Naive thymus-derived CD8-positive, alpha-beta T cell (primary cell): Measurements from ENCODE around the gene LMCD1. TPM values are rescaled to one million over a fixed set of nuclear protein-coding genes. Genes with fewer than 3 reads are reported as not detected.

Experiments
- ATAC-seq, 2 donors: fragments of 150-1000 bp; cut with Tn5 transposase in 1 of 2; sonication (Bioruptor Pico), chemical (Tn5 transposase) in 1 of 2; 1 replicate in 1 of 2; 2 replicates in 1 of 2; pipeline ENCODE4 v1.10.0; 2021; ENCODE audit warnings: mild to moderate bottlenecking in 2 of 2, moderate library complexity in 2 of 2
- POLR2A ChIA-PET: fragments of 350-600 bp; sonication (Branson Sonifier 250); formaldehyde crosslinking; loops from one replicate; lab custom pipeline; 2021; ENCODE audit warnings: antibody characterized with exemption; lab: Charles Lee
- DNase-seq, 10 donors: peaks; one replicate each; pipeline versions ENCODE4 v3.0.0 to v3.0.0-alpha.2; 2020 to 2022
- H3K27ac Mint-ChIP-seq, 10 donors: one replicate each; pipeline ENCODE4 v1.8.0; 2020 to 2022; ENCODE audit warnings: mild to moderate bottlenecking in 10 of 10, mixed read lengths in 10 of 10, moderate library complexity in 4 of 10, inconsistent platforms in 1 of 10
- H3K27me3 Mint-ChIP-seq, 5 donors: one replicate each; pipeline ENCODE4 v1.8.0; 2021 to 2022; ENCODE audit warnings: mixed read lengths in 5 of 5
- H3K36me3 Mint-ChIP-seq, 3 donors: one replicate each; pipeline ENCODE4 v1.8.0; 2020 to 2022; ENCODE audit warnings: mixed read lengths in 3 of 3, mild to moderate bottlenecking in 2 of 3, inconsistent platforms in 1 of 3
- H3K4me1 Mint-ChIP-seq, 4 donors: one replicate each; pipeline ENCODE4 v1.8.0; 2021 to 2022; ENCODE audit warnings: mixed read lengths in 4 of 4
- H3K4me3 Mint-ChIP-seq, 10 donors: one replicate each; pipeline ENCODE4 v1.8.0; 2020 to 2022; ENCODE audit warnings: mild to moderate bottlenecking in 10 of 10, mixed read lengths in 10 of 10, moderate library complexity in 6 of 10, inconsistent platforms in 1 of 10
- H3K9me3 Mint-ChIP-seq, 9 donors: one replicate each; pipeline ENCODE4 v1.8.0; 2020 to 2022; ENCODE audit warnings: mixed read lengths in 9 of 9, mild to moderate bottlenecking in 3 of 9, inconsistent platforms in 1 of 9, moderate library complexity in 1 of 9
- polyA plus RNA-seq, 3 donors: library from polyadenylated mRNA; unstranded; fragments of 300-500 nt; fragmentation: Illumina TruSeq; gene quantifications; one replicate each; pipeline ENCODE4 v1.2.3, GENCODE V29; 2021
- total RNA-seq, 8 experiments: library from RNA in 2 of 8; stranded (reverse) in 2 of 8; gene quantifications; one replicate each; pipeline ENCODE4 v1.2.3 and lab custom pipeline; 2021 to 2026

The LMCD1 gene
- total and polyA plus RNA-seq, 5 experiments from 2014 or later = 1.2 TPM; not detected in 4

DNA sequence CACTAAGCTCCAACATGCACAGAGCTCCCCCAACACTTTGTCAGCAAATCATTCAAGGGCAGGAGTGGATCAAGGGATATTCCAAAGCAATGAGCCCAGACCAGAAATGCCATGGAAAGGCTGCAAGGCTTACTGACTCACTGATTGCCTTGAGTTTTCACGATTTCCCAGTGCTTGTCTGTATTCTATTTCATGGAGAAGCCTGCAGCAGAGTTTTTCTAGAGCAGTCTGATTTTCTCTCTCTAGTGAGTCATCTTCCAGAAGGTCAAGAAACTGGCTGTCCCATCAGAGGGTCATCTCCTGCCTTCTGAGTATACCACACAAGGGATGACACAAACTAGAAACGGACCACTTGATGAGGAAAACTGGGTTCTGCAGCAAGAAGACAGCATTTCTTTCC lies 16.5 kb downstream of the LMCD1 start:
- peaks cover 10 to 32% (median 13%) of the 10 kb centered on the region in 5 donors for H3K27me3 Mint-ChIP-seq
- H3K9me3 Mint-ChIP-seq = peaks cover 0 to 23% (median 6%) of the 10 kb centered on the region in 9 donors
- no peaks in the 10 kb centered on the region for H3K36me3 Mint-ChIP-seq
- DNase-seq (no peak), ATAC-seq (no peak)
- POLR2A ChIA-PET = no interaction called here
- H3K27ac Mint-ChIP-seq = no peak overlapping the region
- H3K4me3 Mint-ChIP-seq = no peak overlapping the region
- H3K4me1 Mint-ChIP-seq = peaks cover 0 to 2% (median 0%) of the 10 kb centered on the region in 4 donors

DNA sequence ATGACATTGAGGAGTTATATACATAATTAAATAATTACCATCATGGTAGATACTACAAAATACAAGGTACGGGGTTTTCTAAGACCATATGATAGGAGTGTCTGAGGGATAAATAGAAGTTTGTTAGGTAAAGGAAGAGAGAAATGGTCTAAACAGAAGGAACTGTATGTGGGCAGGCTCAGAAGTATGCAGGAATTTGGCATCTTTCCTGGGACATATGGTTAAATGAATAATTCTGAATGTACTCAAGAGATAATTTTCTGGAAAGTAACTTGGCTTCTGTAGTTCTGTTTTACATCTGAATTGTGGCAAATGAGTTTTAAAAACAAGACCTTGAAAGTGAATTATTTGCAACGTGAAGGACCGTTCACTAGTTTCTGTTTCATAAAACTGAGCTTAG lies 17.5 kb downstream of the LMCD1 start:
- no peak for ATAC-seq
- no peak overlapping the region for H3K4me3 Mint-ChIP-seq
- no peak overlapping the region for H3K27ac Mint-ChIP-seq
- H3K4me1 Mint-ChIP-seq = peaks cover 0 to 2% (median 0%) of the 10 kb centered on the region in 4 donors
- H3K36me3 Mint-ChIP-seq = no peaks in the 10 kb centered on the region
- no peak for DNase-seq
- peaks cover 7 to 32% (median 10%) of the 10 kb centered on the region in 5 donors for H3K27me3 Mint-ChIP-seq
- POLR2A ChIA-PET = no interaction called here
- H3K9me3 Mint-ChIP-seq = peaks cover 0 to 23% (median 7%) of the 10 kb centered on the region in 9 donors

DNA sequence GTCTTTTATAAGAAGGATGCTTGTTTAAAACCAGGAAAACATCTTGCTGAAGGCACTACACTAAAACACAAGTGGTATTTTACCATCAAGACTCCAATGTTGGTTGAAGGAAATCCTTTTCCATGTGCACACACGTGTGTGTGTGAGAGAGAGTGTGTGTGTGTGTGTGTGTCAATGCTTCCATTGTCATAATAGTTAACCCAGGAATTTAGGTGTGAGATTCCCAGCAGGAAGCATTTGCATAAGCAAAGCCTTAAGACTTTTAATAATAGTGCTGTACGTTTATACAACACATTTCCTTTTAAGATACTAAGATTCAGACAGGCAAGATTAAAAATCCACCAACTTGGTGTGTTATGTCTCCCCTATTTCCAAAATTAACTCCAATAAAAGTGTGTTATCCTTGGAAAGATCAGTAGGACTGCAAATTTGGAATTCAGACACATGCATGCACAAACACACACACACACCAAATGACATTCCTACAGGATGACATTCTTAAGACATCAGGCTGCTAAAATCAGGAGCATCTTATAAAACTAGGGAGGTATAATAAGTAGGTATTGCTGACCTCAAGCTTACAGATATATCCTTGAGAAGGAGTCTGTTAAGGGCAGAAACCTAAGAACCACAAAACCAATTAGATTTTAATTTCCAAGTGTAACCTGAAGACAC lies 18.3 kb downstream of the LMCD1 start:
- Mint-ChIP-seq H3K27me3 (peaks cover 7 to 32% (median 10%) of the 10 kb centered on the region in 5 donors), H3K4me1 (peaks cover 0 to 2% (median 0%) of the 10 kb centered on the region in 4 donors), H3K27ac (no peak overlapping the region), H3K9me3 (peaks cover 0 to 23% (median 9%) of the 10 kb centered on the region in 9 donors), H3K36me3 (no peaks in the 10 kb centered on the region), H3K4me3 (no peak overlapping the region)
- POLR2A ChIA-PET = no interaction called here
- DNase-seq (no peak), ATAC-seq (no peak)

DNA sequence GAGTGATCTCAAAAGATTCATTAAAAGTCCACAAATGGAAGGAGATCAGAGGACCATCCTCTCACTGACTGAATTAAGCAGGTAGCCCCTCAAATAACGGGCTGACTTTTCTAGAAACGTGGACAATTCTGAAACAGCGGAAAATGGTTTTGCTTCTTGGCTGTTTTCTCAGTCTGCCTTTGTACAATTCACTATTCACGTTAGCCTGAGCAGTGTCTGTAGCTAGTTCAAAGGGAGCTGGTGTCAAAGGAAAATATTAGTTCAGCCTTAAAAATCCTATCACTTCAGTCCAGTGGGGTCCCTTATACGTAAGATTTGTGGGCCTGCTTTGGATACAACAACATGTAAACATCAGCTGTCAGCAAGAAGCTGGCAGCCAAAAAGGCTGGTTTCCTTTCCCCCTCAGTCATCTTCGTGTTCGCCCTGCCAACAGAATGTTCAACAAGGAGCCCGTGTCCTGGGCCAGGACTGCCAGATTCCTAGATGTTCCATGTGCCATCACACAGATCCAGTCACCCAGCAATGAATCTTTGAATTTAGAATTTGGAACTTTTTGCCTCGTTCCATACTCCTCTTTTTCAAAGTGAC lies 19.3 kb downstream of the LMCD1 start:
- ATAC-seq (no peak), DNase-seq (no peak)
- peaks cover 0 to 23% (median 9%) of the 10 kb centered on the region in 9 donors for H3K9me3 Mint-ChIP-seq
- POLR2A ChIA-PET = no interaction called here
- H3K4me3 Mint-ChIP-seq = no peak overlapping the region
- no peak overlapping the region for H3K27ac Mint-ChIP-seq
- H3K36me3 Mint-ChIP-seq = no peaks in the 10 kb centered on the region
- peaks cover 0 to 2% (median 0%) of the 10 kb centered on the region in 4 donors for H3K4me1 Mint-ChIP-seq
- H3K27me3 Mint-ChIP-seq = peaks cover 2 to 23% (median 10%) of the 10 kb centered on the region in 5 donors

DNA sequence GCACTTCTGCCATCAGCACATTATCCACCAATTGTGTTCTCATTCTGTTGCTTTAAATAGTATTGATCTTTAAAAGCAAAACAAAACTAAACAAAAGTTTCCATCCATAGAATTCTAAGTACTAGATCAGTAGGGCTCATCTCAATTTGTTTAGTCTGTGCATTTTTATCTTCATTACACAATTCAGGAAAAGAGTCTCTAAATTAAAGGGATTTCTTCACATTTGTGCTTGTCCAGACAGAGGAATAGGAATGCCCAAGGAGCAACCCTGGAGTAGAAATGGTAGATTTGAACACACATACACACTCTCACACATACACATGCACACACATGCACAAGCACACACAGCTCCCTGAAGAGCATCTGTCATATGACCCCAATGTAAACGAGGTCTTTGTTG lies 21.4 kb downstream of the LMCD1 start:
- POLR2A ChIA-PET = no interaction called here
- H3K36me3 Mint-ChIP-seq = no peaks in the 10 kb centered on the region
- H3K9me3 Mint-ChIP-seq = peaks cover 0 to 23% (median 9%) of the 10 kb centered on the region in 9 donors
- no peak overlapping the region for H3K27ac Mint-ChIP-seq
- peaks cover 0 to 2% (median 0%) of the 10 kb centered on the region in 4 donors for H3K4me1 Mint-ChIP-seq
- ATAC-seq = no peak
- peaks cover 0 to 23% (median 10%) of the 10 kb centered on the region in 5 donors for H3K27me3 Mint-ChIP-seq
- H3K4me3 Mint-ChIP-seq = no peak overlapping the region
- no peak for DNase-seq

DNA sequence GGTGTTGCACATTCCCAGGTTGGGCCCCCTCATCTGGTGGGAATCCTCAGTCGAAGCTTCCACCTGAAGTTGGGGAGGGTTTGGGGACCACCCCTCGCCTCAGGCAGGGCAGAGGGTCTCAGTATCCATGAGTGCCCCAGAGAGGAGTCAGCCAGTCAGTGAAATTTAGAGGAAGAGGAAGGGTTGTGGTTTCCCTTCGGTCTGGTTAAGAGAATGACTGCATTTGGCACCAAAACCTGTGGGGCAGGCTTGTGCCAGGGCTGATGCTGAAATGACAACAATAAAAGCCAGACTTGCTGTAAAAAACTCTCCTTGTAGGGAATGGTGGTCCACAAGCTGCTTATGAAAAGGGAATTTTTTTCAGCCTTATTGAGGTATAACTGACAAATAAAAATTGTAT lies 22.6 kb downstream of the LMCD1 start:
- DNase-seq = no peak
- H3K27ac Mint-ChIP-seq = no peak overlapping the region
- no peak for ATAC-seq
- H3K27me3 Mint-ChIP-seq = peaks cover 0 to 21% (median 8%) of the 10 kb centered on the region in 5 donors
- peaks cover 0 to 14% (median 6%) of the 10 kb centered on the region in 9 donors for H3K9me3 Mint-ChIP-seq
- no peak overlapping the region for H3K4me3 Mint-ChIP-seq
- POLR2A ChIA-PET = no interaction called here
- H3K4me1 Mint-ChIP-seq = no peaks in the 10 kb centered on the region
- H3K36me3 Mint-ChIP-seq = no peaks in the 10 kb centered on the region

DNA sequence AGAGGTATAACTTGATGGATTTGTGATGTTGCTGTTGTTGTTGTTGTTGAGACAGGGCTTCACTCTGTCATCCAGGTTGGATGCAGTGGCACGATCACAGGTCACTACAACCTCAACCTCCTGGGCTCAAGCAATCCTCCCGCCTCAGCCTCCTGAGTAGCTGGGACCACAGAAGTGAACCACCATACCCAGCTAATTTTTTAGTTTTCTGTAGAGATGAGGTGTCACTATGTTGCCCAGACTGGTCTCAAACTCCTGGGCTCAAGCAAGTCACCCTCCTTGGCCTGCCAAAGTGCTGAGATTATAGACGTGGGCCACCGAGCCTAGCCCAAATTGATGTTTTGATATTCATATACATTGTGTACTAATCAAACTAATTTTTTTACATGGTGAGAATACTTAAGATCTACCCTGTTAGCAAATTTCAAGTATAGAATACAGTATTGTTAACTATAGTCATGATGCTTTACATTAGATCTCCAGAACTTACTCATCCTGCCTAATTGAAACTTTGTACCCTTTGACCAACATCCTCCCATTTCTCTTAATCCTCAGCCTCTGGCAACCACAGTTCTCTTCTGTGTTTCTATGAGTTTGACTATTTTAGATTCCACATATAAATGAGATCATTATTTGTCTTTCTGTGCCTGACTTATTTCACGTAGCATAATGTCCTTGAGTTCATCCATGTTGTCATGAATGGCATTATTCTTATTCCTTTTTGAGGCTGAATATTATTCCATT lies 23.2 kb downstream of the LMCD1 start:
- H3K4me1 Mint-ChIP-seq = no peaks in the 10 kb centered on the region
- H3K4me3 Mint-ChIP-seq = no peak overlapping the region
- H3K27ac Mint-ChIP-seq = no peak overlapping the region
- peaks cover 0 to 14% (median 6%) of the 10 kb centered on the region in 9 donors for H3K9me3 Mint-ChIP-seq
- DNase-seq = no peak
- no peak for ATAC-seq
- peaks cover 0 to 22% (median 7%) of the 10 kb centered on the region in 5 donors for H3K27me3 Mint-ChIP-seq
- H3K36me3 Mint-ChIP-seq = no peaks in the 10 kb centered on the region
- POLR2A ChIA-PET = no interaction called here

DNA sequence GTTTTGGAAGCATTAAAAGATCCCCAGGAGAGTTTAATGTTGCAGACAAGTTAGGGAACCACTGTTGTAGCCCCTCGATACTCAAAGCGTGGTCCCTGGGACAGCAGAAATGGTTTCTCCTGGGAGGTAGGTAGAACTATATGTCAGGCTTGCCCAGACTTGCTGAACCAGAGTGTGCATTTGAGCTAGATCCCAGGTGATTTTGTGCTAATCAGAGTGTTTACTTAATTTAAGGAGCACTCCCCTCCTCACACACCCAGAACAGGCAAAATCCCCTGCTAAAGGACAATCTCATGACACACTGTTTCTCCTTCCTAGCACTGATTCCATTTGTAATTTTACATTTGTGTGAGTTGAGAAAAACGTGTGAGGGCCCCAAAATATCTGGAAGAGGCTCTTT lies 24.3 kb downstream of the LMCD1 start:
- no peaks in the 10 kb centered on the region for H3K4me1 Mint-ChIP-seq
- H3K27ac Mint-ChIP-seq = no peak overlapping the region
- H3K36me3 Mint-ChIP-seq = no peaks in the 10 kb centered on the region
- H3K9me3 Mint-ChIP-seq = peaks cover 0 to 13% (median 6%) of the 10 kb centered on the region in 9 donors
- POLR2A ChIA-PET = no interaction called here
- peaks cover 0 to 22% (median 4%) of the 10 kb centered on the region in 5 donors for H3K27me3 Mint-ChIP-seq
- DNase-seq (no peak), ATAC-seq (no peak)
- no peak overlapping the region for H3K4me3 Mint-ChIP-seq

DNA sequence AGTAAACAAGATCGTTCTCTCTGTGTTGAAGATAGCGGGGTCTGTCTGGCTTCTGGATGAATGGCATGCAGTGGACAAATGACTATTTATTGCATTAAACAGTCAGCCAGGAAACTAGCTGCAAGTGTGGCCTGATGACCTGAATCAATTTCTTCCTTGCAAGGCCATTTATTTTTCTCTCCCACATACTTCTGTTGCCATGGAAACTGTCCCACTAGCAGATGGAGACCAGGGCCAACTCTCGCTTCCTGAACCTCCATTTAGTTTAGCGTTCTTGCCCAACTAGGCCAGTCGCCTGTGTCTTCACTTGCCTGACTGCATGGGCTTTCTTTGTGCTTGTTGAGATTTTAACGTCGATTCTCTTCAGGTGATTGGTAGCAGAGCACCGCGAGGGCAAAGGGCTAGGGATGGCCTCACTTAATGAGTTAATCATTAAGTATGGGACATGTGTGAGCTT lies 27.6 kb downstream of the LMCD1 start:
- ATAC-seq (no peak), DNase-seq (no peak)
- Mint-ChIP-seq H3K9me3 (peaks cover 0 to 3% (median 0%) of the 10 kb centered on the region in 9 donors), H3K4me3 (no peak overlapping the region), H3K27ac (no peak overlapping the region), H3K27me3 (peaks cover 2 to 32% (median 6%) of the 10 kb centered on the region in 5 donors), H3K36me3 (no peaks in the 10 kb centered on the region), H3K4me1 (no peaks in the 10 kb centered on the region)
- POLR2A ChIA-PET = no interaction called here

DNA sequence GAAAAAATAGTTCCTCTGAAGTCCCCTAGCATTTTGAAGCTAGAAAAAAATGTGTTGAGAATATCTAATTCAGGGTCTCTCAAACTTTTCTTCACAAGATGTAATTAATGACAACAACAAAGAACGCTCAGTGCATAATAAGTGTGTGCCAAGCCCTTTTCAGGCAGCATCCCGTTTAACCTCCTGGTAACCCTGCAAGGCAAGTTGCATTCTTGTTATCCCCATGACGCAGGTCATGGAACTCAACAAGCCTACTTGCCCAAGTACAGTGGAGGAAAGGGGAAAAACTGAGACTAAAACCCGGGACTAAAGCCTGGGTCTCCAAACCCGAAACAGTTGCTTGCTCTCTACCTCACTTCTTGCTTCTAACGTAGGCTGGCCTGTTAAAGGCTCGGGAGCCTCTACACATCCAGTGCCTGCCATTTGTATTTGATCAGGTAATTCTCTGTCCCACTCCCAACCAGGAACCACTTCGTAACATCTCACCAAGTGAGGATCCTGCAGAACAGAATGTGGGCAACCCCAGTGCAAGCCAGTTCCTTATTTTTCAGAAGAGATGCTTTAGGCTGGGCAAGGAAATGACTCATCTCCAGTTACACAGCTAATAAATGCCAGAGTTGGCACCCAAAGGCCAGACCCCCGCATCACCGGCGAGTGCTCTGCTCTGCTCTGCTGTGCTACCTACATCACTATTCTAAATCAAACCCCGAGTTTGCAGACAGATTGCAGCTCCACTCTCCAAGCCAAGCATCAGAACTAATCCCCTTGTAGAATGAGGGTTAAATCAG lies 28.3 kb downstream of the LMCD1 start:
- Mint-ChIP-seq H3K4me3 (no peak overlapping the region), H3K9me3 (peaks cover 0 to 3% (median 0%) of the 10 kb centered on the region in 9 donors), H3K27me3 (peaks cover 2 to 33% (median 6%) of the 10 kb centered on the region in 5 donors), H3K4me1 (no peaks in the 10 kb centered on the region), H3K27ac (no peak overlapping the region), H3K36me3 (no peaks in the 10 kb centered on the region)
- DNase-seq = no peak
- ATAC-seq = no peak
- POLR2A ChIA-PET = no interaction called here

DNA sequence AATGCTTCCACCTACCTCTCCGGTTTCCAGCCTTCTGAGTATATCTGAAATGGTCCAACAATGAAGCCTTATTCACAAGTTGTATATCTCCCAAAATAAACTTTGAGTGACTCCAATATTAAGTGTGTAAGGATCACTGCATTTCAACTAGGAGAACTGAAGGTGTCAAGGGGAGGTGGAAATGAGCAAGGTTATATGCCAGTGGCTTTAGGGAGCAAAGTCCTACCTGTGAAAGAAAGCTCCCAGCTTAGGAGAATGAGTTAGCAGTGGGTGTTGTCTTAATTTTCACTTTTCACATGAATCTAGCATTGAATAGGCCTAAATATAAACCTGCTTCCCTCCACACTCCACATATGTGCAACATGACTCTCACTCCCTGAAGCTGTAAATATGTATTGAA lies 29.0 kb downstream of the LMCD1 start:
- no peak for ATAC-seq
- Mint-ChIP-seq H3K36me3 (no peaks in the 10 kb centered on the region), H3K4me3 (no peak overlapping the region), H3K27ac (no peak overlapping the region), H3K9me3 (peaks cover 0 to 3% (median 0%) of the 10 kb centered on the region in 9 donors), H3K4me1 (no peaks in the 10 kb centered on the region), H3K27me3 (peaks cover 2 to 33% (median 6%) of the 10 kb centered on the region in 5 donors)
- no peak for DNase-seq
- POLR2A ChIA-PET = no interaction called here

DNA sequence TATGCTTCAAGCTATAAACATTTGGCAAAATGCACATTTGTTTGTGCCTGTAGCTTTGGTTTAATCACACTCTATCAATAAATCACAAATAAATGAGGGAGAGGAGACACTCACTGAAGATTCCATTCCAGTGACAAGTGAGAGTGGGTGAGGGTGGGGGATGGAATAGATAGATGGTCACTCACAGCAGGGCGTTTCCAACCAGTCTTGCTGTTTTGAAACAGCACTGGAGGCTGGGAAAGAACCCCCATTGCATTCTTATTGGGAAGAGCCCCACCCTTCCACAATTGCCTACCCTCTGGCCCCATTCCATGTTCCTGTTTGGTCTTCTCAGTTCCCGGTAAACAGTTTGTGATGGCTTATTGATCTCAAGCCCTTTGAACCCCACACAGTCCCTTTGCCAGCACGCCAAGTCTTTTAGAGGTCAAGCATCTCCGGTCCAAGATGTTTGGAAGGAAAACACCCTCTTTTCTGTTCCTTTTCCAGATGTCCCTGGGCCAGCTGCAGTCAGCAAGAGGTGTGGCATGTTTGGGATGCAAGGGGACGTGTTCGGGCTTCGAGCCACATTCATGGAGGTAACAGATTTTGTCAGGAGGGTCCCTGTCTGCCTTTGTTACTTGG lies 30.7 kb downstream of the LMCD1 start:
- peaks cover 0 to 5% (median 0%) of the 10 kb centered on the region in 9 donors for H3K9me3 Mint-ChIP-seq
- peaks cover 2 to 33% (median 6%) of the 10 kb centered on the region in 5 donors for H3K27me3 Mint-ChIP-seq
- no peaks in the 10 kb centered on the region for H3K4me1 Mint-ChIP-seq
- no peak overlapping the region for H3K27ac Mint-ChIP-seq
- DNase-seq (no peak), ATAC-seq (no peak)
- no peak overlapping the region for H3K4me3 Mint-ChIP-seq
- POLR2A ChIA-PET = no interaction called here
- H3K36me3 Mint-ChIP-seq = no peaks in the 10 kb centered on the region
